Suprapubic skin (tissue), 4 donors: ENCODE results near the gene HSPA14. TPM values are rescaled to one million over a fixed set of nuclear protein-coding genes. Genes with fewer than 3 reads are reported as not detected.

ENCODE experiments used
- DNase-seq, 2 donors: peaks; one replicate each; pipeline ENCODE4 v3.0.0-alpha.2; 2019; ENCODE audit warnings: low spot score in 2 of 2
- H3K27ac ChIP-seq: fragments of 200-600 bp; sonication (generic); one replicate; pipeline ENCODE4 v1.5.1; 2019
- H3K27me3 ChIP-seq: fragments of 200-600 bp; sonication (generic); one replicate; pipeline ENCODE4 v1.5.1; 2019
- H3K36me3 ChIP-seq: fragments of 200-600 bp; sonication (generic); one replicate; pipeline ENCODE4 v1.5.1; 2019
- H3K4me1 ChIP-seq: fragments of 200-600 bp; sonication (generic); one replicate; pipeline ENCODE4 v1.5.1; 2019
- H3K4me3 ChIP-seq: fragments of 200-600 bp; sonication (generic); one replicate; pipeline ENCODE4 v1.5.1; 2019; ENCODE audit warnings: mild to moderate bottlenecking
- H3K9me3 ChIP-seq: fragments of 200-600 bp; sonication (generic); one replicate; pipeline ENCODE4 v1.5.1; 2019
- CTCF ChIP-seq, 2 donors: fragments of 200-600 bp in 1 of 2; fragments of 450-650 bp in 1 of 2; sonication (generic) in 1 of 2; IDR thresholded peaks; one replicate each; pipeline ENCODE4 v1.5.1; 2016 to 2019; ENCODE audit warnings: antibody characterized with exemption in 2 of 2, mild to moderate bottlenecking in 1 of 2, moderate library complexity in 1 of 2
- EP300 ChIP-seq: sonication (generic); formaldehyde crosslinking; IDR thresholded peaks from one replicate; pipeline ENCODE4 v1.6.1; 2017; ENCODE audit warnings: antibody characterized with exemption
- POLR2A ChIP-seq, 2 donors: fragments of 450-650 bp; IDR thresholded peaks; one replicate each; pipeline ENCODE4 v1.6.1; 2017; ENCODE audit warnings: antibody characterized with exemption in 2 of 2, mild to moderate bottlenecking in 2 of 2, moderate library complexity in 2 of 2
- POLR2AphosphoS5 ChIP-seq, 3 donors: sonication (generic); formaldehyde crosslinking; IDR thresholded peaks; one replicate each; pipeline ENCODE4 v1.6.1; 2017; ENCODE audit warnings: antibody characterized with exemption in 3 of 3
- WGBS: methylation state at CpG from one replicate; pipeline ENCODE4 v1.1.5; 2018; 5-methylcytosine and 5-hydroxymethylcytosine counted together
- total RNA-seq, 4 donors: library from RNA; depleted of rRNA; stranded (reverse); fragments of >200 nt; gene quantifications; one replicate each; pipeline ENCODE4 v1.1.0, GENCODE V29; 2016

The HSPA14 gene
- total RNA-seq, 4 donors from 2014 or later, result 6.6 to 11.7 (median 7.4) TPM

DNA sequence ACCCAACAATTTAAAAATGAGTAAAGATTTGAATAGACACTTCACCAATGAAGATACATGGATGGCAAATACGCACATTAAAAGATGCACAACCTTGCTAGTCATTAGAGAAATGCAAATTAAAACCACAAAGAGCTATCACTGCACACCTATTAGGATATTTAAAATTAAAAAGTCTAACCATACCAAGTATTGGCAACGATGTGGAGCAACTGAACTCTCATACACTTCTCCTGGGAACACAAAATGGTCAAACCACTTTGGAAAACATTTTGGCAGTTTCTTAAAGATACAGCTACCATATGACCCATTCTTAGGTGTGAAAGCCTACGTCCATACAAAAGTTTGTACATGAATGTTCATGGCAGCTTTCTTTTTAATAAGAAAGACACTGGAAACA, 79.7 kb downstream of the HSPA14 start:
- H3K36me3 ChIP-seq, result peaks cover 92% of the 10 kb centered on the region
- no peaks in the 10 kb centered on the region for H3K9me3 ChIP-seq
- no peak for DNase-seq
- no peaks in the 10 kb centered on the region for H3K27me3 ChIP-seq
- no peak for TF ChIP-seq POLR2A (IDR thresholded peaks at IDR 0.05)
- TF ChIP-seq CTCF (IDR thresholded peaks at IDR 0.05), result no peak
- TF ChIP-seq POLR2AphosphoS5 (IDR thresholded peaks at IDR 0.05), result no peak
- no peak for TF ChIP-seq EP300
- no peaks in the 10 kb centered on the region for H3K4me1 ChIP-seq
- no peak overlapping the region for H3K4me3 ChIP-seq
- 98% methylated on average over 3 of the region's 3 CpGs for WGBS
- H3K27ac ChIP-seq, result no peak overlapping the region

DNA sequence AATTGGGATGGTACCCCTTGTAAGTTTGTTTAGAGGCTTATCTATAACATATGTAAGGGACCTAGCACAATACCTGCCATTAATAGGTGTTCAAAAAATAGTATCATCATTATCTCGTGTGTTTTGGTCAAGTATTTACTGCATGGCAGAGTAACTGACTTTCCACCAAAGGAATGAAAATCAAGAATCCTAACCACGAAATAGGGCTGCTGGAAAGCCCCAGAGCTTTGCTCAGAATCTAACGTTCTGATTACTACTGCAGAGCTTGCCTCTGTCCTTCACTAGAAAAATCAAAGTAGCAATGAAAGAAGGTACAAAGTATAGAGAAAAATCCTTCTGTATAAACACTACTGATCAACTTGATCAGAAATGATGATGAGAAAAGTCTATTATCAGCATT, 80.9 kb downstream of the HSPA14 start:
- 85% methylated on average over 3 of the region's 3 CpGs for WGBS
- Histone ChIP-seq H3K36me3 (peaks cover 92% of the 10 kb centered on the region), H3K27me3 (no peaks in the 10 kb centered on the region), H3K4me3 (no peak overlapping the region), H3K27ac (no peak overlapping the region), H3K9me3 (no peaks in the 10 kb centered on the region), H3K4me1 (no peaks in the 10 kb centered on the region)
- TF ChIP-seq POLR2AphosphoS5 (IDR thresholded peaks at IDR 0.05) (no peak), EP300 (no peak), POLR2A (IDR thresholded peaks at IDR 0.05) (no peak), CTCF (IDR thresholded peaks at IDR 0.05) (no peak)
- no peak for DNase-seq

Other genes starting within 250 kb of the HSPA14 start
- 10 to 100 TPM; 19.5 to 35.2 (median 25.6) TPM for gene FAM107B, start 63.4 kb upstream of the HSPA14 start, total RNA-seq
- 1 to 10 TPM; 2.3 to 5.3 (median 4.3) TPM for gene CDNF, start 269 bp upstream of the HSPA14 start, total RNA-seq
- 10 to 100 TPM in 3 of 4 donors, 1 to 10 TPM in 1; 6.6 to 21.6 (median 13.9) TPM for gene MSANTD7, start within 50 bp of the HSPA14 start, total RNA-seq
- 10 to 100 TPM in 1 of 4 donors, 1 to 10 TPM in 3; 2.3 to 11.2 (median 5.9) TPM for gene SUV39H2, start 40.6 kb downstream of the HSPA14 start, total RNA-seq
- gene DCLRE1C, start 115.8 kb downstream of the HSPA14 start, total RNA-seq, result 10 to 100 TPM in 3 of 4 donors, 1 to 10 TPM in 1; 7.1 to 17.5 (median 13.0) TPM
- gene MEIG1, start 121.1 kb downstream of the HSPA14 start, total RNA-seq, result not detected
- 1 to 10 TPM in 2 of 4 donors, under 1 TPM in 1, not detected in 1; 0.26 to 5.6 (median 5.3) TPM for gene OLAH, start 205.6 kb downstream of the HSPA14 start, total RNA-seq